OCI-M2 (cell line): ENCODE results near the gene SRPK1.
"Not testable (repeated sequence)": the region's sequence is repeated elsewhere in the genome, so short reads cannot be mapped to it uniquely, and the experiment has no call there.

Source experiments
- DNase-seq: peaks from one replicate; lab custom pipeline; 2025; ENCODE audit not compliant: unreplicated experiment; lab: John Stamatoyannopoulos, UW

The SRPK1 gene

GRCh38 chr6:35931873-35932272 is 11.0 kb upstream of the SRPK1 start:
- not testable (repeated sequence) for DNase-seq

- DNase-seq: no peak
These were observed 10.2 kb upstream of the SRPK1 start for GRCh38 chr6:35931120-35931561.

GRCh38 chr6:35929601-35930000 is 8.7 kb upstream of the SRPK1 start:
- no peak for DNase-seq

- no peak for DNase-seq
These were observed 5.8 kb upstream of the SRPK1 start for GRCh38 chr6:35926509-35927215.

- DNase-seq: no peak
These were observed 5.1 kb upstream of the SRPK1 start for GRCh38 chr6:35925961-35926360.

- no peak for DNase-seq
These were observed 3.2 kb upstream of the SRPK1 start for GRCh38 chr6:35924146-35924545.

GRCh38 chr6:35922139-35922554 is 1.2 kb upstream of the SRPK1 start:
- no peak for DNase-seq

GRCh38 chr6:35919827-35920751 is 809 bp downstream of the SRPK1 start:
- DNase-seq: no peak

GRCh38 chr6:35919085-35919826 is 1.6 kb downstream of the SRPK1 start:
- DNase-seq: no peak

GRCh38 chr6:35916893-35917292 is 4.0 kb downstream of the SRPK1 start:
- DNase-seq: not testable (repeated sequence)

- DNase-seq: no peak
These were observed 4.8 kb downstream of the SRPK1 start for GRCh38 chr6:35916056-35916455.

GRCh38 chr6:35914536-35914935 is 6.4 kb downstream of the SRPK1 start:
- no peak for DNase-seq

GRCh38 chr6:35911871-35912653 is 8.8 kb downstream of the SRPK1 start:
- no peak for DNase-seq

- DNase-seq: not testable (repeated sequence)
These were observed 11.3 kb downstream of the SRPK1 start for GRCh38 chr6:35909571-35909970.

- DNase-seq: not testable (repeated sequence)
These were observed 12.0 kb downstream of the SRPK1 start for GRCh38 chr6:35908753-35909401.

GRCh38 chr6:35907750-35908149 is 13.1 kb downstream of the SRPK1 start:
- no peak for DNase-seq

GRCh38 chr6:35906499-35906846 is 14.4 kb downstream of the SRPK1 start:
- no peak for DNase-seq

GRCh38 chr6:35905841-35906498 is 14.9 kb downstream of the SRPK1 start:
- no peak for DNase-seq

- no peak for DNase-seq
These were observed 15.6 kb downstream of the SRPK1 start for GRCh38 chr6:35905141-35905785.
